ENCODE data around the gene ZG16.

The ZG16 gene

DNA sequence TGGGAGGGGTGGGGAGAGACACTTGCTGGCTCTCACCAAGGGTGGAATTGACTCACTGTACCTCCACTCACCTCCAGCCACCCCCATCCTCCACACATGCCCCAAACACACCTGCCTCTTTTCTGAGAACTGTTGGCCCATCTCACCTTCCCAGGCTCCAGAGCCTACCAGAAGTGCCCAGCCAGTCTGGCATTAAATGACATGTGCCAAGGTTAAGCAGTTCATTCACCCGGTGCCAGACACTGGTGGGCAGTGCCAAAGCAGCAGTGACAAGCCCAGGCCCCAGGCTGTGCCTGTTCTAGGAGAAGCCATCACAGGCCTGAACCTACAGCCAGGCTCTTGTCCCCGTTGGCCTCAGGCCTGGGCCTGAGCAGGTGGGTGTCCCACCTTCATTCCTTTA lies 53.4 kb downstream of the ZG16 start:
- DNase-seq, result no peak
